AG04449 (cell line): Measurements from ENCODE around the gene SCTR.

Experiments
- CTCF ChIA-PET: fragments of 350-600 bp; formaldehyde crosslinking; extraction: SDS; loops from one replicate; lab custom pipeline; 2021; ENCODE audit warnings: antibody characterized with exemption; lab: Yijun Ruan, JAX
- POLR2A ChIA-PET: fragments of 400-600, 350-600 bp; formaldehyde crosslinking; extraction: SDS; loops from one replicate; lab custom pipeline; 2020; ENCODE audit warnings: antibody characterized with exemption, inconsistent platforms; lab: Yijun Ruan, JAX
- DNase-seq: peaks from one replicate; pipeline ENCODE4 v3.0.0-alpha.2; 2010; ENCODE audit warnings: low read depth, low spot score
- H3K4me3 ChIP-seq: 2 replicates; pipeline ENCODE4 v1.5.1; 2011; ENCODE audit warnings: low read depth, mild to moderate bottlenecking, control low read depth, low read length
- TF ChIP-seq, protein P1 (sequence below): IDR thresholded peaks from one replicate; pipeline ENCODE4 v1.5.1; 2011; ENCODE audit warnings: mild to moderate bottlenecking, moderate library complexity, low read length, control low read depth, inconsistent platforms; ENCODE audit not compliant: insufficient read depth; ENCODE audit errors: missing control alignments

Gene SCTR

DNA sequence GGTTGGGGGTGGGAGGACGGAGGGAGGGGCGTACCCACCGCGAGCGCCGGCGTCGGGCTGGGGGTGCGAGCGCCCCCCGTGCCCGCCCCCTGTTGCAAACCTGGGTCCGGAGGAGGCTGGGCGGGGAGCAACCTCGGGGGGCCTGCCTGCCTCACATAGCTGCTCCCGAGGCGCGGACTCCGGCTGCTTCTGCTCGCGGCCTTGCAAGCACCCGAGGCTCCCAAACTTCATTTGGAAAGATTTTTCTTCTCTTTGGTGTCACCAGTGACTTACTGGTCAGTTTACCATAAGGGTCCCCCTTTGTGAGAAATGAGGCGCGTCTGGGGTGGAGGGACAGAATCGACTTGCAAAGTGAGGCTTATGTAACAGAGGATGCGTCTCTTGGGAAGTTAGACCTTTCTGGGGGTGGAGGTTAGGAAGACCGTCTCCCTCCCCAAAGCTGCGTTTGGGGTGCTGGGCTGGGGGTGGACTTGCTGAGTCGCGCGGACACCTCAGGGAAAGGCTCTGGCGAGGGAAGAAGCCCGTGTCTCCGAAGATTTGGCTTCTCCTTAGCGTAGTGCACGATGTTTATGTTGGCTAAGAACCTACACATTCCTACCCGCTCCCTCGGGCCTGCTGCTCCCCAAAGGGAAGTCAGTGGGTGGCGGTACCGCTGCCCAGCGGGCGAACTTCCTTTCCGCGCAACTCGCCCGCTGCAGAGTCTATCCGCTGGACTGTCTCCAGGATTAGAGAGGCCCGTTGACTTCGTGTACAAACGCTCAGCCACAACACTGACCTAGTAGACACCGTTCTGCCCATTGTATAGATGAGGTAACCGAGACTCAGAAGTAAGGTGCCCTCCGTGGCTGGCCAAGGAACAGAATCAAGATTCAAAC lies 92.1 kb downstream of the SCTR start:
- ChIA-PET CTCF (interaction anchor here (0.9 kb wide), 1 partner anchor 44 kb away, joined by 3 read pairs; no protein-coding TSS in a partner anchor), POLR2A (no interaction called here)
- TF ChIP-seq, protein P1, sequence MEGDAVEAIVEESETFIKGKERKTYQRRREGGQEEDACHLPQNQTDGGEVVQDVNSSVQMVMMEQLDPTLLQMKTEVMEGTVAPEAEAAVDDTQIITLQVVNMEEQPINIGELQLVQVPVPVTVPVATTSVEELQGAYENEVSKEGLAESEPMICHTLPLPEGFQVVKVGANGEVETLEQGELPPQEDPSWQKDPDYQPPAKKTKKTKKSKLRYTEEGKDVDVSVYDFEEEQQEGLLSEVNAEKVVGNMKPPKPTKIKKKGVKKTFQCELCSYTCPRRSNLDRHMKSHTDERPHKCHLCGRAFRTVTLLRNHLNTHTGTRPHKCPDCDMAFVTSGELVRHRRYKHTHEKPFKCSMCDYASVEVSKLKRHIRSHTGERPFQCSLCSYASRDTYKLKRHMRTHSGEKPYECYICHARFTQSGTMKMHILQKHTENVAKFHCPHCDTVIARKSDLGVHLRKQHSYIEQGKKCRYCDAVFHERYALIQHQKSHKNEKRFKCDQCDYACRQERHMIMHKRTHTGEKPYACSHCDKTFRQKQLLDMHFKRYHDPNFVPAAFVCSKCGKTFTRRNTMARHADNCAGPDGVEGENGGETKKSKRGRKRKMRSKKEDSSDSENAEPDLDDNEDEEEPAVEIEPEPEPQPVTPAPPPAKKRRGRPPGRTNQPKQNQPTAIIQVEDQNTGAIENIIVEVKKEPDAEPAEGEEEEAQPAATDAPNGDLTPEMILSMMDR: no peak
- H3K4me3 ChIP-seq: peak overlapping the region; percentile 38
- DNase-seq: no peak

GRCh38 chr2:119431155-119431975 lies 92.9 kb downstream of the SCTR start, which contains the start of gene TMEM37:
Gene TMEM37, plus strand, starts transcription at chr2:119431854. Its CDS starts 50 bp downstream, at chr2:119431904.
- H3K4me3 ChIP-seq: peak within 1 kb of the TSS; percentile 46
- ChIA-PET CTCF (interaction anchor here (0.9 kb wide), 1 partner anchor 43 kb away, joined by 3 read pairs; no protein-coding TSS in a partner anchor), POLR2A (no interaction called here)
- TF ChIP-seq, protein P1: no peak
- DNase-seq: no peak

DNA sequence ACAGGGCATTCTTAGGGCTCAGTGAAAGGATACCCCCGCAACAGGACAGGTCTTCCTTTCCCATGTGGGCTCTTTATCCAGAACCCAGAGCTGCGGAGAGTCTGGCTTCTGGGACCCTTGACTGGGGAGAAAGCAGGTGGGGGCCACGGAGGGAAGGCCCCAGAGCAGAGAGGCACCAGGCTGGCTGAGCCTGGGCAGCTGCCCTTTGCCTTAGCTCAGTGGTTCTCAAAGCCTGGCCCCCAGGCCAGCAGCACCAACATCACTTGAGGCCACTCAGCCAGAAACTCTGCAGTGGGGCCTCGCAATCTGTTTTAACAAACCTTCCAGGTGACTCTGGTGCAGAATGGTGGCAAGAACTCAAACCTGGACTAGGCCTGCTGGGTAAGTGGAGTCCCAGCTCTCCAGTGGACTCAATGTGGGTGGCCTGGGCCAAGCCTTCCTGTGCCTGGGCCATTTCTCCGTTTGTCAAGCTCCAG lies 94.2 kb downstream of the SCTR start:
- POLR2A ChIA-PET: no interaction called here
- no peak overlapping the region for H3K4me3 ChIP-seq
- CTCF ChIA-PET: interaction anchor here (1.5 kb wide), 1 partner anchor 11 kb away, joined by 3 read pairs; no protein-coding TSS in a partner anchor

GRCh38 chr2:119429225-119429981 lies 94.9 kb downstream of the SCTR start:
- H3K4me3 ChIP-seq: no peak overlapping the region
- DNase-seq: no peak
- CTCF ChIA-PET: interaction anchor here (1.5 kb wide), 1 partner anchor 11 kb away, joined by 3 read pairs; no protein-coding TSS in a partner anchor
- POLR2A ChIA-PET: no interaction called here
- TF ChIP-seq, protein P1: no peak

More for the DNA sequence above, 94.2 kb downstream of the SCTR start:
- no peak for DNase-seq
- TF ChIP-seq, protein P1: no peak

GRCh38 chr2:119428488-119429224 lies 95.6 kb downstream of the SCTR start:
- H3K4me3 ChIP-seq: no peak overlapping the region
- POLR2A ChIA-PET: no interaction called here
- TF ChIP-seq, protein P1: no peak
- DNase-seq: no peak
- CTCF ChIA-PET: interaction anchor here (1.5 kb wide), 1 partner anchor 12 kb away, joined by 3 read pairs; no protein-coding TSS in a partner anchor
